Measurements from ENCODE around the gene ADAMTS8. TPM values are rescaled to one million over a fixed set of nuclear protein-coding genes. Genes with fewer than 3 reads are reported as not detected.

ADAMTS8 gene
- total RNA-seq, 4 donors from 2014 or later = 10.0 to 45.6 (median 34.0) TPM

DNA sequence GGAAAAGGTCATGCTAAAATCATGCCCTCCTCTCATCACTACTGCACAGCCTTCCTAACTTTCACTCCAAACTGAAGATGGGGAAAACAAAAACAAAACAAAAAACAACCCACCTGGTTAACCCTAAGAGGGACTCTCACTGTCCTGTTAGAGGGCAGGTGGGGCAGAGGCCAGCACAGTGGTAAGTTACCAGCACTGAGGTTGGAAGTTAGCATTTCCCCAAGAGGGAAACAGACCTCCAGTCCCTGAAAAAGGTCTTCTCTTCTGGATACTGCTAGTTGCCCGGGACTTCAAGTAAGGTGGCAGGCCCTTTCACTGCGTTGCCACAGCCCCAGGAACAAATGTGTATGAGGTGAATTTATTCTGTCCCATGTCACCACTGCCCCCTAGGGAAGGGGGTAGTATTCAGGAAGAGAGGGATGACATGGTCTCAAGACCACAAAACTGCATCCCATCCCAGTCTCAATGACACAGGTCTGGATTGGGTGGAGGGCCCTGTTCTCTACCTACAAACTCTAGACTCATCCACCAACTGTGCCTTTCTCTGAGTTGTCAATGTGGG, 792 bp upstream of the ADAMTS8 start:
- Histone ChIP-seq H3K9me3 (no peaks in the 10 kb centered on the region), H3K36me3 (no peaks in the 10 kb centered on the region), H3K27ac (peak overlapping the region in 1 of 4 donors; percentile 86), H3K4me3 (peak overlapping the region; percentile 64 to 68), H3K4me1 (peaks cover 2 to 55% (median 9%) of the 10 kb centered on the region in 3 donors), H3K27me3 (peaks cover 34% of the 10 kb centered on the region)
- 65% methylated on average over 2 of the region's 2 CpGs; no CpG with 5 or more reads in 1 of the 2 donors for WGBS, 2 donors (ENCODE audit: low coverage in 1 of 2)
- no peak for ATAC-seq
- TF ChIP-seq, protein P1, sequence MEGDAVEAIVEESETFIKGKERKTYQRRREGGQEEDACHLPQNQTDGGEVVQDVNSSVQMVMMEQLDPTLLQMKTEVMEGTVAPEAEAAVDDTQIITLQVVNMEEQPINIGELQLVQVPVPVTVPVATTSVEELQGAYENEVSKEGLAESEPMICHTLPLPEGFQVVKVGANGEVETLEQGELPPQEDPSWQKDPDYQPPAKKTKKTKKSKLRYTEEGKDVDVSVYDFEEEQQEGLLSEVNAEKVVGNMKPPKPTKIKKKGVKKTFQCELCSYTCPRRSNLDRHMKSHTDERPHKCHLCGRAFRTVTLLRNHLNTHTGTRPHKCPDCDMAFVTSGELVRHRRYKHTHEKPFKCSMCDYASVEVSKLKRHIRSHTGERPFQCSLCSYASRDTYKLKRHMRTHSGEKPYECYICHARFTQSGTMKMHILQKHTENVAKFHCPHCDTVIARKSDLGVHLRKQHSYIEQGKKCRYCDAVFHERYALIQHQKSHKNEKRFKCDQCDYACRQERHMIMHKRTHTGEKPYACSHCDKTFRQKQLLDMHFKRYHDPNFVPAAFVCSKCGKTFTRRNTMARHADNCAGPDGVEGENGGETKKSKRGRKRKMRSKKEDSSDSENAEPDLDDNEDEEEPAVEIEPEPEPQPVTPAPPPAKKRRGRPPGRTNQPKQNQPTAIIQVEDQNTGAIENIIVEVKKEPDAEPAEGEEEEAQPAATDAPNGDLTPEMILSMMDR (IDR thresholded peaks at IDR 0.05) = no peak
- TF ChIP-seq EP300 (IDR thresholded peaks at IDR 0.05) = no peak
- TF ChIP-seq POLR2AphosphoS5 (IDR thresholded peaks at IDR 0.05) = no peak
- TF ChIP-seq POLR2A (IDR thresholded peaks at IDR 0.05) = no peak

DNA sequence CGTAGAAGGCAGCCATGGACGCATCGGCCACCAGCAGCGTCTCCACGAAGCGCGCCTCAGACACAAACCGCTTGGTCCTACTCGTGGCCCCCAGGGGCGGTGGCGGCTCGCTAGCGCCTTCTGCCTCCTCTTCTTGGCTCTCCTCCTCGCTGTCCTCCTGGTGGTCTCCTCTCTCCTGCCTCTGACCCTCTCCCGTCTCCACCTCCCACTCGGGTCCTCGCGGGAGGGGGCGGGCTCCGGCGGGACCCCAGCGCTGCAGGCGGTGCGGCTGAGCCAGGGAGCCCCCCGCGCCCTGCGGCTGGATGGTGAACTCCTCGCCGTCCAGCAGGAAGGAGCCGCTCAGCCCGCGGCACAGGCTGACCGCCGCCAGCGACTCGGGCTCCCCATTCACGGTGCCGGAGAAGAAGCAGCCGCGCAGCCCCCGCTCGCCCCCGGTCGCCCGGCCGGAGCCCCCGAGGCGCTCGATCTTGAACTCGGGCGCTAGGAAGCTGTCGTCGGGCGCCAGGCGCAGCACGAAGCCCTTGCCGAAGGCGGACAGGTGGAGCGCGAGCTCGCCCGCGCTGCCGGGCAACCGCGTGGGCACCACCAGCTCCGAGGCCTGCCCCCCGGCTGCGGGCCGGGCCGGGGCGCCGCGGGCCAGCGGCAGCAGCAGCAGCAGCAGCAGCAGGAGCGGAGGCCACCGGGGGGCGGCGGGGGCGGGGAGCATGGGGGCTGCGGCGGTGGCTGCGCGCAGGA, 661 bp downstream of the ADAMTS8 start:
- peak; percentile 43 for ATAC-seq
- Histone ChIP-seq H3K4me3 (peak overlapping the region; percentile 64 to 68), H3K4me1 (peaks cover 0 to 46% (median 9%) of the 10 kb centered on the region in 3 donors), H3K9me3 (no peaks in the 10 kb centered on the region), H3K27ac (peak overlapping the region in 3 of 4 donors; percentile 40 to 86 (median 59)), H3K27me3 (peaks cover 34% of the 10 kb centered on the region), H3K36me3 (no peaks in the 10 kb centered on the region)
- no peak for TF ChIP-seq EP300 (IDR thresholded peaks at IDR 0.05)
- TF ChIP-seq, protein P1 (IDR thresholded peaks at IDR 0.05) = peak in 3 of 4 experiments; percentile 35 to 64 (median 54)
- WGBS, 2 donors (ENCODE audit: low coverage in 1 of 2) = 0 to 3% methylated on average over 7 to 8 of the region's 84 CpGs

DNA sequence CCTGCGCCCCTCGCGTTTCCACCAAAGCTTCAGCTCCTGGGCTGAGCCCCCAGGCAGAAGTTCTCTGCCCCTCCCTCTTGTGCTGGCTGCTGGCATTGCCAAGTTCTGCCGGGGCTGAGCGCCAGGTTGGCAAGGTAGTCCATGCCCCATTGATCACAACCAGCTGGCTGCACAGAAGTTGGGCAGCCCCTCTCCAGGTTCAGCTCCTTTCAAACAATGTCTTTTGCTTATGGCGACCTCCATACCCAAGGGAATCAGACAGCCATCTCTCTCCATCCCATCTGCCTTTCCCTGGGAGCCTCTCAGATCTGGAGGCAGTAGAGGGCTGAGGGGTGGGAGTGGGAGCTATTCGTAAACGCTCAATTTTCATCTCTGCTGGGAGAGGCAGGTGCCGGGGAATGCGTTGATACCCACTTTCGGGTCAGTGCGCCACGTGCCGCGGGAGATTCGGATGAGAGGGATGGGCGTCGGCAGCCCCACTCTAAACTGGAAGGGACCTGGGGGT, 1.5 kb downstream of the ADAMTS8 start:
- peaks cover 0 to 46% (median 9%) of the 10 kb centered on the region in 3 donors for H3K4me1 ChIP-seq
- WGBS, 2 donors (ENCODE audit: low coverage in 1 of 2) = 25 to 60% methylated on average over 2 to 14 of the region's 18 CpGs
- peak overlapping the region; percentile 64 to 68 for H3K4me3 ChIP-seq
- peaks cover 34% of the 10 kb centered on the region for H3K27me3 ChIP-seq
- peak overlapping the region in 3 of 4 donors; percentile 39 to 86 (median 65) for H3K27ac ChIP-seq
- no peaks in the 10 kb centered on the region for H3K9me3 ChIP-seq
- ATAC-seq = no peak
- no peak for TF ChIP-seq EP300 (IDR thresholded peaks at IDR 0.05)
- TF ChIP-seq POLR2A (IDR thresholded peaks at IDR 0.05) = no peak
- TF ChIP-seq POLR2AphosphoS5 (IDR thresholded peaks at IDR 0.05) = no peak
- TF ChIP-seq, protein P1 (IDR thresholded peaks at IDR 0.05) = no peak
- H3K36me3 ChIP-seq = no peaks in the 10 kb centered on the region

DNA sequence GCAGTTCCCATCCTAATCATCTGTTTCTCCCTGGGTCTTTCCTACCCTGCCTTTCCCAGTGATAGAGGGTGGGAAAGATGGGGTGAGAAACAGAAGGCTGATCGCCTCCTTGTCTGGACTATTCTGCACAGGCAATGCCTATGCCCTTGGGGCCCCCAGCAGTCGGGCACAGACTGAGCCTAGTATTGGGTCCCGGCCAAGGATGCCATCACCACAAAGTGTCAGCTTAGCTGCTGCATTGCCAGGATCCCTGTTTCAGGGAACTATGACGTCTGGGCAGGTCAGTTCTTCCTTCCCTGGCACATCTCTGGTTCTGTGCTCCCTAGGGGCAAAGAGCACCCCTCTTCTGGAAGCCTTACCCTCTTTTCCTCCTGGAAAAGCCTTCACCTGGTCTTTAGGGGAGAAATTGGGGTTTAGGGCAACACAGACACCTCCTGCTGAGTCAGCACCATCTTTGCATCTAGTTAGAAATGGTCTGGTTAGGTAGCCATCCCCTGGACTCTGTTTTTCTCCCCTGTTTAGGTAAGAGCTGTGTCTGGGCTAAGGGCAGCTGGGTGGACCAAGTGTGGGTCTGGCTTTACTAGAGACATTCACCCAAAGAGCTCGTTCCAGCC, 2.1 kb downstream of the ADAMTS8 start:
- Histone ChIP-seq H3K4me1 (peaks cover 0 to 44% (median 10%) of the 10 kb centered on the region in 3 donors), H3K27me3 (peaks cover 34% of the 10 kb centered on the region), H3K36me3 (no peaks in the 10 kb centered on the region), H3K4me3 (peak overlapping the region; percentile 64 to 68), H3K27ac (peak overlapping the region in 3 of 4 donors; percentile 39 to 86 (median 65)), H3K9me3 (no peaks in the 10 kb centered on the region)
- WGBS, 2 donors (ENCODE audit: low coverage in 1 of 2) = 53 to 57% methylated on average over 2 to 3 of the region's 5 CpGs
- no peak for ATAC-seq
- TF ChIP-seq POLR2AphosphoS5 (IDR thresholded peaks at IDR 0.05) (no peak), EP300 (IDR thresholded peaks at IDR 0.05) (no peak), POLR2A (IDR thresholded peaks at IDR 0.05) (no peak)
- TF ChIP-seq, protein P1 (IDR thresholded peaks at IDR 0.05) = no peak
